NCI-H524 (cell line): ENCODE data around the gene SHC2.
"Not testable (repeated sequence)": the region's sequence is repeated elsewhere in the genome, so short reads cannot be mapped to it uniquely, and the experiment has no call there.

Source experiments
- DNase-seq, 2 experiments: peaks; one replicate each; lab custom pipeline; 2025; lab: John Stamatoyannopoulos, UW

SHC2 gene

DNA sequence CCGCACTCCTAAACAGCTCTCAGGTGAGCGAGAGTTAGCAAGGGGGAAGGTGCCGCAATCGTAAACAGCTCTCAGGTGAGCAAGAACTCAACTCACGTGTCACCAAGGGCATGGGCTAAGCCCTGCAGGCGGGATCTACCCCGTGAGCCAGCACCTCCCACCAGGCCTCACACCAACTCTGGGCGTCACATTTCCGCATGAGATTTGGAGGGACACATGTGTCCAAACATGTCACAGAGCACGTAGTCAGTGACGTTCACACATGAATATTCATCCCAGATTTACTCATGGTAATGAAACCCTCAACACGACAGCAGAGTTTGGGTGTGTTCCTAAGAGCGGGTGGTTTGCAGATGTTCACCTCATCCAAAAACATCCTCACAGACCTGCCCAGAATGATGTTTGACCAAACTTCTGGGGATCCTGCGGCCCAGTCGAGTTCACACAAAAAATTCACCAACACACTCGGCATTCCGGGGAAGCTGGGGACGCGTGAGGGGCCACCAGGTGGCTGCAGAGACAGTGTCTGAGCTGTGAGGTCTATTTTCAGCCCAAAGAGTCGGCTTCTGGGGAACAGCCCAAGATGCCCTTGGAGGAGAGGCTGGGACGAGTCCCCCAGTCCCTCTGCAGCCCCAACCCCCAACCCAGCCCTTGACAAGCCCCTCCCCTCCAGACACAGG is 71.4 kb downstream of the SHC2 start:
- DNase-seq, result no peak

DNA sequence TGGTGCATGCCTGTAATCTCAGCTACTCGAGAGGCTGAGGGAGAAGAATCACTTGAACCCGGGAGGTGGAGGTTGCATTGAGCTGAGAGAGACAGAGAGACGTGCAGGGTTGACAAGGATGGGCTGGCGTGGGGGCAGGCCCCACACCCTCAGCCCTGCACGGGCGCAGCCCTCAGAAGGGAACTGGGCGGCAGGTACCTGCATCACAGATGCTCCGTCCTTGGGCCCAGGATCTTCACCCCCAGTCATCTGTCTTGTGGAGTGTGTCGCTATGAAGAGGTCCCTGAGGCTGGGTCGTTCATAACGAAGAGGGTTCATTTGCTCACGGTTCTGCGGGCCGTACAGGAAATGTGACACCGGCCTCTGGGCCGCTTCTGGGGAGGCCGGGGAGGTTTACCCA is 72.1 kb downstream of the SHC2 start:
- no peak for DNase-seq

DNA sequence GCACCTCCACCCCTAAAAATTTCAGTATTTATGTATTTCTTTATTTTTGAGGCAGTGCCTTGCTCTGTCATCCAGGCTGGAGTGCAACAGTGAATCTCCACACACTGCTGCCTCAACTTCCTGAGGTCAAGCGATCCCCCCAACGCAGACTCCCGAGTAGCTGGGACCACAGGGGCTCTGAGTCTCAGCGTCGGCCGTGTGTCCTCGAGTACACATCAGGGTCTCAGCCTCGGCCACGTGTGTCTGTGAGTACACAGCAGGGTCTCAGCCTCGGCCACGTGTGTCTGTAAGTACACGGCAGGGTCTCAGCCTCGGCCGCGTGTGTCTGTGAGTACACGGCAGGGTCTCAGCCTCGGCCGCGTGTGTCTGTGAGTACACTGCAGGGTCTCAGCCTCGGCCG is 73.1 kb downstream of the SHC2 start:
- DNase-seq, result no peak

DNA sequence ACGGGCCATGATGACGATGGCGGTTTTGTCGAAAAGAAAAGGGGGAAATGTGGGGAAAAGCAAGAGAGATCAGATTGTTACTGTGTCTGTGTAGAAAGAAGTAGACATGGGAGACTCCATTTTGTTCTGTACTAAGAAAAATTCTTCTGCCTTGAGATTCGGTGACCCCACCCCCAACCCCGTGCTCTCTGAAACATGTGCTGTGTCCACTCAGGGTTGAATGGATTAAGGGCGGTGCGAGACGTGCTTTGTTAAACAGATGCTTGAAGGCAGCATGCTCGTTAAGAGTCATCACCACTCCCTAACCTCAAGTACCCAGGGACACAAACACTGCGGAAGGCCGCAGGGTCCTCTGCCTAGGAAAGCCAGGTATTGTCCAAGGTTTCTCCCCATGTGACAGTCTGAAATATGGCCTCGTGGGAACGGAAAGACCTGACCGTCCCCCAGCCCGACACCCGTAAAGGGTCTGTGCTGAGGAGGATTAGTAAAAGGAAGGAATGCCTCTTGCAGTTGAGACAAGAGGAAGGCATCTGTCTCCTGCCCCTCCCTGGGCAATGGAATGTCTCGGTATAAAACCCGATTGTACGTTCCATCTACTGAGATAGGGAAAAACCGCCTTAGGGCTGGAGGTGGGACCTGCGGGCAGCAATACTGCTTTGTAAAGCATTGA is 74.1 kb downstream of the SHC2 start:
- DNase-seq, result peak; percentile 32 to 66

DNA sequence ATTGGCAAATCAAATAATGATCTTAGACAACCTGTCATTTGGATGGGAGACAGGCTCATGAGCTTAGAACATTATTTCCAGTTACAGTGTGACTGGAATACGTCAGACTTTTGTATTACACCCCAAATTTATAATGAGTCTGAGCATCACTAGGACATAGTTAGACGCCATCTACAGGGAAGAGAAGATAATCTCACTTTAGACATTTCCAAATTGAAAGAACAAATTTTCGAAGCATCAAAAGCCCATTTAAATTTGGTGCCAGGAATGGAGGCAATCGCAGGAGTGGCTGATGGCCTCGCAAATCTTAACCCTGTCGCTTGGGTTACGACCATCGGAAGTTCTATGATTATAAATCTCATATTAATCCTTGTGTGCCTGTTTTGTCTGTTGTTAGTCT is 74.6 kb downstream of the SHC2 start:
- not testable (repeated sequence) for DNase-seq

DNA sequence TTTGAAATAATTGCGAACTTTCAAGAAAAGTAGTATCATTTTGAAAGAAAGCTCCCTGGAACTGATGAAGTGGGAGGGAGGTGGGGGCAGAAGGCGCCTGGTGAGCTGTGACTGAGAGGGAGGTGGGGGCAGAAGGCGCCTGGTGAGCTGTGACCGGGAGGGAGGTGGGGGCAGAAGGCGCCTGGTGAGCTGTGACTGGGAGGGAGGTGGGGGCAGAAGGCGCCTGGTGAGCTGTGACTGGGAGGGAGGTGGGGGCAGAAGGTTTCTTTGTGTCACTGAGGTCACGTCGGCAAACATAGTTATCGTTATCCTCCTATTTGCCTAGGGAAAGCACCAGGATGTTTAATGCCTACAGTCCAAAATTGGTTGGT is 76.0 kb downstream of the SHC2 start:
- DNase-seq, result no peak

DNA sequence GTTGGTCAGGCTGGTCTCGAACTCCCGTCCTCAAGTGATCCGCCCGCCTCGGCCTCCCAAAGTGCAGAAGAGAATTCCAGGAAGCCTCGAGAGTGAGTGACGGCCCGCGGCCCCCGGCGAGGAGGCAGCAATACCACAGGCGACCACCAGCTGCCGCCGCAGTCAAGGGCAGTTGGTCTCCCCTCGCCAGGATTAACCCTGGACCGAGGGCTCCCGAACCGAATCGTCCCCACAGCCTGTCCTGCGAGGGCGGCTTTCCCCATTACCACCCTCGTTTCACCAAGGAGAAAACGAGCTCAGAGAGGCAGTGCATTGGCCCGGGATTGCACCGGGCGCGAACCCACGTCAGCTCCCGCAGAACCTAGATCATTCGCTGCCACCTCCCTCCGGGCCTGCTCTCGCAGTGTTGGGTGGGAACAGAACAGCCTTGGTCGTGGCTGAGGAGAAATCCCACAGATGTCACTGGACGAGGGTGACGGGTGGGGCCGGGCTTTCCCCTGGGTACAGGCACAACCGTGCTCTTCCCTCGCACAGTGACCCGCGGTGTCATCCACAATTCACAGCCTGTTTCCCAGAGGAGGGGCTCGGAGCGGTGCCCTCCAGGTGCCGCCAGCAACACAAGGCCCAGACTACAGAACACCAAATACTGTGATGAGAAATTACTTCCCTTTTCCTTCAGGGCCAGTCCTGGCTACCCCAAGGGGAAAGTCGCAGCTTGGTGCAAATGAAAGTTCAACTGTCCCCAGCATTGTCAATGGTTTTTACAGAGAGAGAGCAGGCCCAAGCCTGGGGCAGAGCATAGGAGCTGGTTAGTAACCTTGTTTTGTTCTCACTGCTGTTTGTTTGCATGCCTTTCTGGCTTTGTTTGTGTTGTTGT is 76.7 kb downstream of the SHC2 start:
- no peak for DNase-seq

DNA sequence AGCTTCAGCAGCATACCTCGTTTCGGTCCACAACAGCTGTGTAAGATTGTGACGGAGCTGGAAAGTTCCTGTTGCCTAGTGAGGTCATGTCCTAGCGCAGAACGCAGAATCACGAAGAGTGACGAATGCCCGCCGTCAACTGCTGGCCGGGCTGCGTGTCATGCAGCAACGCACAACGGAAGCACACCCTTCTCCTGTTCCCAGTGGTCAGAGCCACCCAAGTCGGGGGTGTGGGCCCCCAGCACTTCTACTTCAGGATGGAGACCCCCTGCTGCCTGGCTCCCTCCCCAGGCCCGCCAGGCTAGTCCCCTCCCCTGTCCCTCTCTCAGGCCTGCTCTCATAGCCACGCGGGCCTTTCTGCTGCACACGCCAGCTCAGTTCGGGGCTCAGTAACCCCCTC is 77.8 kb downstream of the SHC2 start:
- DNase-seq, result no peak

DNA sequence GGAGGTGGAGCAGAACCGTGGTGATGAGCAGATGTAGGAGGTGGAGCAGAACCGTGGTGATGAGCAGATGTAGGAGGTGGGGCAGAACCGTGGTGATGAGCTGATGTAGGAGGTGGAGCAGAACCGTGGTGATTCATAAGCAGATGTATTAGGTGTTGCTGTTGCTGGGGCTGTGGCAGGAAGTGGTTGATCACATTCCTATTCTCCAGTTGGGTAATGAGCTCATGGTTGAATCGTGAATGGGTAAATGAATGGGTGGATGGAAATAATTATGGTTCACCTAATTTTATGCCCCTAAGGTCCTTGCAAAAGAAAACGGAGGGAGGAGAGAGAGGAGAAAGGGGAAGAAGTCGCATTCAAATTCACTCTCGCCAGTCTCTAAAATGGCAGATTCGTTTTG is 78.3 kb downstream of the SHC2 start:
- peak in 1 of 2 experiments; percentile 52 for DNase-seq

DNA sequence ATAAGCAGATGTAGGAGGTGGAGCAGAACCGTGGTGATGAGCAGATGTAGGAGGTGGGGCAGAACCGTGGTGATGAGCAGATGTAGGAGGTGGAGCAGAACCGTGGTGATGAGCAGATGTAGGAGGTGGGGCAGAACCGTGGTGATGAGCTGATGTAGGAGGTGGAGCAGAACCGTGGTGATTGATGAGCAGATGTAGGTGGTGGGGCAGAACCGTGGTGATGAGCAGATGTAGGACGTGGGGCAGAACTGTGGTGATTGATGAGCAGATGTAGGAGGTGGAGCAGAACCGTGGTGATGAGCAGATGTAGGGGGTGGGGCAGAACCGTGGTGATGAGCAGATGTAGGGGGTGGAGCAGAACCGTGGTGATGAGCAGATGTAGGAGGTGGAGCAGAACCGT is 78.9 kb downstream of the SHC2 start:
- peak in 1 of 2 experiments; percentile 34 for DNase-seq

DNA sequence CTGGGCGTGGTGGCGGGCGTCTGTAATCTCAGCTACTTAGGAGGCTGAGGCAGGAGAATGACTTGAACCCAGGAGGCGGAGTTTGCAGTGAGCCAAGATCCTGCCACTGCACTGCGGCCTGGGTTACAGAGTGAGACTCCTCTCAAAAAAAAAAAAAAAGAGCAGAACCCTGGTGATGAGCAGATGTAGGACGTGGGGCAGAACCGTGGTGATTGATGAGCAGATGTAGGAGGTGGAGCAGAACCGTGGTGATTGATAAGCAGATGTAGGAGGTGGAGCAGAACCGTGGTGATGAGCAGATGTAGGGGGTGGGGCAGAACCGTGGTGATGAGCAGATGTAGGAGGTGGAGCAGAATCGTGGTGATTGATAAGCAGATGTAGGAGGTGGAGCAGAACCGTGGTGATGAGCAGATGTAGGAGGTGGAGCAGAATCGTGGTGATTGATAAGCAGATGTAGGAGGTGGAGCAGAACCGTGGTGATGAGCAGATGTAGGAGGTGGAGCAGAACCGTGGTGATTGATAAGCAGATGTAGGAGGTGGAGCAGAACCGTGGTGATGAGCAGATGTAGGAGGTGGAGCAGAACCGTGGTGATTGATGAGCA is 80.1 kb downstream of the SHC2 start:
- not testable (repeated sequence) for DNase-seq

DNA sequence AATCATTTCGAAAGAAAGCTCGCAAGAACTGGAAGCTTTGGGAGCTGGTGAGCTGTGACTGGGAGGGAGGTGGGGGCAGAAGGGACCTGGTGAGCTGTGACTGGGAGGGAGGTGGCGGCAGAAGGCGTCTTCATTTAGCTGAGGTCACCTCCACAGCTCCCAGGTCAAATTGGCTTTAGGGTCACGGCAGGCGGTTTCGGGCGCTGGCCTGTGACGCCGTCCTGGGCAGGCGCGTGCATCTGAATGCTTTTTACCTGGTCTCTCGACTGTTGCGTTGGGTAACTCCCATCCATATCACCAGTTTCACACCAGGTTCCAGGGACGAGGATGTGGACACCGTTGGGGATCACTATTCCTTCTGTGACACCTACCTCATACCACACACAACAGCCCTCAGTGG is 81.0 kb downstream of the SHC2 start:
- no peak for DNase-seq

DNA sequence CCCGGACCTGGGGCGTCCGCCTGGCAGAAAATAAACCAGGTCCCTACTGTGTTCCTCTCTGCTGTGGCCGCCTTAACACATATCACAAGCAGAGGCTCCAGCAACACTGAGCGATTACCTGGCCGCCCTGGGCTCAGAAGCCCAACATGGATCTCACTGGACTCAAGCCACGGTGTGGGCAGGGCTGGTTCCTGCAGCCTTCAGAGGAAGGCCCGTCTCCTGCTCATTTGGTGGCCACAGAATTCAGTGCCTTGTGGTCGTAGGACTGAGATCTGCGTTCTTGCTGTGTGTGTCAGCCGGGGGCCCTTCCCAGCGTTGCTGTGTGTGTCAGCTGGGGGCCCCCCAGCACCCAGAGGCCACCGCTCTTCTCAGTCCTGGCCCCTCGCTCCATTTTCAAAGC is 82.1 kb downstream of the SHC2 start:
- no peak for DNase-seq

DNA sequence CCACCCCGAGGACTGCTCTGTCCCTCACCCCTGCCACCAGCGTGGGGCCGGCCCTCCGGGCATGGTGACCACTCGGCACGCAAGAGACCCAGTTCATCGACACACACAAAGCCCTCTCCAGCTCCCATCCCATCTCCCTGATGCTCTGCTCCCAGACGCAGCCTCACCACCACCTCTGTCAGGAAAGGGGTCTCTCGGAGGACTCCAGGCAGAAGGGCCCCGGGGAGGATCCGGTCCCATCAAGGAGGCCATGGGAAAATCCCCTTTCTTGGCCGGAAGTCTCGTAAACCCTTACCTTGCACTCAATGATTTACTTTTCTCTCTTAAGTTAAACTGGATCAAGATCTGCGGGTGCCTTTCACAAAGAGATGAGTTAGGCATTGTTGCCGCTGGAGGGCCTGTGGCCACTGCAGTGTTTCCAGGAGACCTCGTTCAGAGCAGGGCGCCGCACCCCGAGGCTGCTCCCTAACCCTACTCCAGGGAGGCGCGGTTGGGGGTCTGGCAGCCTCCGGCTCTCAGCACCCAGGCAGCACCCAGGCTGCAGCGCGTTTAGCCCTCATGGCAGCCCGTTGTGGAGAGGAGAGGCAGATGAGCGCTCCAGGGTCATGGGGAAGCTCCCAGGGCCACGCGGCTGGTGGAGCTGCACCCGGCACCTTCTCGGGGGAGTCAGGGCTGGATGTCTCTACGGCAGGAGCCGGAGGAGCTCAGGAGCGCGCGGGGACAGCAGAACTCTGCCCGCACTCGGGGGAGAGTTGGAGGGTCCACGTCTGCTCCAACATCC is 82.8 kb downstream of the SHC2 start:
- DNase-seq, result no peak

DNA sequence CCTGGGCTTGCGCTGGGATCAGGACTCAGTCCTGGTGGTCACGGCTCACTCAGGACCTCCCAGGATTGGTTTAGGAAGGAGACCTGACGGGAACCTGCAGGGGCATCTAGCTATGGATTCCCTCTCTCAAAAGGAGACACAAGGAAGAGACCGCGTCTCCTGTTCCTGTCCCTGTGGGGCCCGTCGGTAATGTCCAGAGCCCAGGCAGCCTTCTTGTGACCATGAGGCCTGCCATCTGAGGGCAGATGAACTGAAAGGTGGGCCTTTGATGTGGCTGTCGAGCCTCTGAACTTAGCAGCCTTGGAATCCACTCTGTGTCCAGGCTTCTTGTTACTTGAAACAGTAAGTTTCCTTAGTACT is 84.7 kb downstream of the SHC2 start:
- no peak for DNase-seq

DNA sequence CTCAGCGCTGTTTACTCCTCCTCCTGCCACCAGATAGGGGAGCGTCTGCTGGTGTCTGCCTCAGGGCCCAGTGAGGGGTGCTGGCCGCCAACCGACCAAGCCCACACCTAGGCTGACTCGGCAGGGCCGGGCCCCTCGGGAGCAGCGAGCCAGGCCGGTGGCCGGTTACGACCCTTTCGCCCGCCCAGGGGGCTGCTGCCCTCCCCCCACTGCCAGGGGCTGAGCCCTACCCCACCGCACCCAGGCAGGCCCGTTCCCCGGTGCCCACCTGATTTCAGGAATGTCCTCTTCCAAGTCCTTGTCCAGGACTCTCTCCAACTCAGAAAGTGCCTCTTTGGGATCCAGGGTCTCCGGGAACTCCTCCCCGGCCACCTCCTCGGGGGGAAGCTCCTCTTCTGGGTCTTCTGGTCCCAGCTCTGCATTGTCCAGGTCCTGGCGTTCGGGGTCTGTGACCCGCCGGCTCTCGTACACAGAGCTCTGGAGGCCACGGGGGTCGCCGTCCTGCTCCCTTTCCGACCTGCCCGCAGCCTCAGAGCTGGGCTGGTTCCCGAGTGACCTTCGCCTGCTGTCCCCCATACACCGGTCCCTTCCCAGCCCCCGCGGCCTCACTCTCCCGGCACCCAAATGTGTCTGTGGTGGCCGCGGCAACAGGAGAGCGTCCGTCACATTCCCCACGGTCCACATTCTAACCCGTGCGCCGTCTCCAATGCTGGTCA is 85.3 kb downstream of the SHC2 start:
- no peak for DNase-seq

DNA sequence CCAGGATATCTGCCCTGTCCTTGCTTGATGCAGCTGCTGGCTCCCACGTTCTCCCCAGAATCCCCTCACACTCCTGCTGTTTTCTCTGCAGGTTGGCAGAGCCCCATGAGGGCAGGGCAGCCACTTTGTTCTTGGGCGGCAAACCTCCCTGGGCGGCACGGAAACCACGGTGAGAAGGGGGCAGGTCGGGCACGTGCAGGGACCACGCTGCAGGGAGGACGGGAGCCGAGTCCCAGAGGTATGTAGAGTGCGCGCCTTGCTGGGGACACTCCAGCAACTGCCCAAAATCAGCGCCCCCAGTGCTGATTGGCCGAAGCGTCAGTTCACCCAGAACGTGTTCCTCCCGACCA is 86.0 kb downstream of the SHC2 start:
- DNase-seq, result no peak

DNA sequence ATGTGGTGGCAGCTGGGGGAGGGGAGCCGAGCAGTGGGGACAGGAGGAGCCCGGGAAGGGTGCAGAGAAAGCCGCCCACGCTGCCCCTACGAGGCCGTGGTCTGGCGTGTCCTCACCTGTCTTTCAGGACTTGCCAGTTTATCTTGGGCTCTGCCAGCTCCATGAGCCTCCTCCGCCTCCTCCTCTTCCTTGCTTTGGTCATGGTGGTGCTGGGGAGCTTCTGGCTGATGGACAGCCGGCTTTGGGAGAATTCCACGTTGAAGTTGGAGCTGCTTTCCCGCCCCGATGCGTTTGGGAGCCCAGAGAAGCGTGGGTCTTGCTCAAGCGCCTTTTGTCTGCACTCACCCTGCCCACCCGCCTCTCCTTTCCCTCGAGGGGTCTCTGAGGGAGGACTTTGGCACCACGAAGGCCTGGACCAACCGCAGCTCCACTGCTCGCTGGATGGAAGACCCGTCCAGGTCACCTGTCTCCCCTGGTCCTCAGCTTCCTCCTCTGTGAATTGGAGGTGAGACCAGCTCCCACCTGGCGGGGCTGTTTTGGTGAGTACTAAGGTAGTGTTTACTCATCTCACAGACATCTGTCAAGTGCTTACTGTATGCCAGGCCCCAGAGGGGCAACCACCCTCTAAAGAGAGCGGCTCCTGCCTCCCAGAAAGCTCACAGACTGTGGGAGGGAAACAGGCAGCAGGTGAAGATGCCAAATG is 86.5 kb downstream of the SHC2 start:
- DNase-seq, result peak in 1 of 2 experiments; percentile 25

DNA sequence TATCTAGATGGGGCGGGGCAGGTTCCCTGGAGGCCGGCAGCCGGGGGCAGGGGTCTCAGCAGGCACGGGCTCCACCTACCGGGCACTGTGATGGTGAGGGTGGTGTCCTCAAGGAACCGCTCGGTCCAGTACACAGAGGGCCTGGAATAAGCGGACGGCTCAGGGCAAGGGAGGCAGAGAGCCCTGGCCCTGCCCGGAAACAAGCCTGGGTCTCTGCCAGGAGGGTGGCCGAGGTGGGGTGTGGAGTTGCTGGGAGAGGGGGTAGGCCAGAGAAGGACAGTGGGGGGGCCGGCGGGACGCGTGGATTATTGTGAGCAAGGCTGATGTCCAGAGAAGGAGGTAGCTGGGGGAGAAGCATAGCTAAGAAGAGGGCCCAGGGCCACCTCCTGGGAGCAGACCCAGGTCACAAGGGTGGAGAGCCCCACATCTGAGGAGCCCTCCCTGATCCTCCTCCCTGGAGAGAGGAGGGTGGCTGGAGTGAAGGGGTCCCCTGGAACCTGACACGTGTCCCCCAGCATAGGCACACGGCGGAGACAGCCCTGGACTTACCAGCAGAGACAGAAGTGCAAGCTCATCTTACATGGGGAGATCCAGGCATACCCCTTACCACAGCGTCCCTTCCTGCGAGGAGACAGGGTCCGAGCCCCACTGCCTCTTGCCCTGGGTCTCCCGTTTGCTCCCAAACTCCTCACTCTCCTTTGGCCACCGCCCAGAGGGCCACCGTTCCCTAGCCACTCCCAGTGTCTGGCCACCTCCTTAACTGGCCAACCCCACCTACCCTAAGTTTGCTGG is 87.2 kb downstream of the SHC2 start:
- DNase-seq, result peak in 1 of 2 experiments; percentile 25
